Measurements from ENCODE around the gene SLCO2A1.

Gene SLCO2A1

GRCh38 chr3:133973249-133973980 lies 56.3 kb downstream of the SLCO2A1 start:
- H3K27ac Mint-ChIP-seq, result no peak overlapping the region
- no peak overlapping the region for H3K4me3 Mint-ChIP-seq
- peaks cover 1% of the 10 kb centered on the region for H3K27me3 Mint-ChIP-seq
- no peaks in the 10 kb centered on the region for H3K36me3 Mint-ChIP-seq (ENCODE audit: low read depth)
- H3K9me3 Mint-ChIP-seq, result peaks cover 7% of the 10 kb centered on the region
- no peak for DNase-seq
- H3K4me1 Mint-ChIP-seq (ENCODE audit: low read depth), result no peaks in the 10 kb centered on the region

GRCh38 chr3:133972156-133972555 lies 57.6 kb downstream of the SLCO2A1 start:
- Mint-ChIP-seq H3K4me3 (no peak overlapping the region), H3K9me3 (peaks cover 7% of the 10 kb centered on the region), H3K36me3 (ENCODE audit: low read depth) (no peaks in the 10 kb centered on the region), H3K27ac (no peak overlapping the region), H3K27me3 (peaks cover 2% of the 10 kb centered on the region), H3K4me1 (ENCODE audit: low read depth) (no peaks in the 10 kb centered on the region)
- no peak for DNase-seq

DNA sequence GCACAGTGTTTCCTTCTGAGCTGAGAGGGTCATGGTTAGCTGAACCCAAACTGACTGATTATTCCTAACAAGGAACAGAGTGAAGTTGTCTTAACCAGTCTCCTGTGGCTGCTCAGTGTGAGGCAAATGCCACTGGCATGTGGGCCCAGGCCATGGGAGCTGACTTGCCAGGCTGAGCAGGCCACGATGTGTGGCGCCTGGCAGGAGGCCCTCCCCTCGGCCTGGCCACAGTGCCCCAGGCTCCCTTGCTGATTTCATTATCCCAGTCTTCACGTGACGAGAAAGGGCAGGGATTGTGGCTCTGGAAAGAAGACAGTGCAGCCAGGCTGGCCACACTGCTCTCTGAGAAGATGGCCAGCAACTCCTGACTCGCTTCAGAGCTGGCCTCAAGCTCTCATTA lies 58.8 kb downstream of the SLCO2A1 start:
- H3K4me3 Mint-ChIP-seq, result no peak overlapping the region
- H3K4me1 Mint-ChIP-seq (ENCODE audit: low read depth), result no peaks in the 10 kb centered on the region
- H3K36me3 Mint-ChIP-seq (ENCODE audit: low read depth), result no peaks in the 10 kb centered on the region
- peaks cover 2% of the 10 kb centered on the region for H3K27me3 Mint-ChIP-seq
- H3K27ac Mint-ChIP-seq, result no peak overlapping the region
- H3K9me3 Mint-ChIP-seq, result peaks cover 7% of the 10 kb centered on the region
- no peak for DNase-seq

DNA sequence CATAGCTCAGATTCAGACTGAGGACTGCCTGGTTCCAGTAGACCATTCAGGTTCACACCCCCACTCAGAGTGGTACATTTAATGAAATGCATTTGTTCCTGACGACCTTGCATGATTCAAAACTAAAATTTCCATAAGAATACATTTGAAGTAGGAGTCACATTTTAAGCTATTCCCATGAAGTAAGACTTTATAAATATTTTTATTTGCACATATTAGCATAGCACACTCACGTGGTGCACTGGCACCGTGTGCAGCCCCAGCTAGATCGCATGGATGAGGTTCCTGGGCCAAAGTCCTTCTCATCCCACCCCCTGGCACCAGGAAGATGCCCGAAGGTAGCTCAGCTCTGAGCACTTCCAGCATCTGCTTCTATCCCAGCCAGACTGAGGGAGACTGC lies 59.4 kb downstream of the SLCO2A1 start:
- H3K27ac Mint-ChIP-seq, result no peak overlapping the region
- H3K4me1 Mint-ChIP-seq (ENCODE audit: low read depth), result no peaks in the 10 kb centered on the region
- H3K9me3 Mint-ChIP-seq, result peaks cover 7% of the 10 kb centered on the region
- no peak overlapping the region for H3K4me3 Mint-ChIP-seq
- H3K27me3 Mint-ChIP-seq, result peaks cover 2% of the 10 kb centered on the region
- DNase-seq, result no peak
- no peaks in the 10 kb centered on the region for H3K36me3 Mint-ChIP-seq (ENCODE audit: low read depth)

GRCh38 chr3:133967992-133968892 lies 61.5 kb downstream of the SLCO2A1 start:
- Mint-ChIP-seq H3K27ac (no peak overlapping the region), H3K9me3 (peaks cover 7% of the 10 kb centered on the region), H3K4me3 (no peak overlapping the region), H3K36me3 (ENCODE audit: low read depth) (no peaks in the 10 kb centered on the region), H3K27me3 (peaks cover 2% of the 10 kb centered on the region), H3K4me1 (ENCODE audit: low read depth) (no peaks in the 10 kb centered on the region)
- DNase-seq, result no peak

DNA sequence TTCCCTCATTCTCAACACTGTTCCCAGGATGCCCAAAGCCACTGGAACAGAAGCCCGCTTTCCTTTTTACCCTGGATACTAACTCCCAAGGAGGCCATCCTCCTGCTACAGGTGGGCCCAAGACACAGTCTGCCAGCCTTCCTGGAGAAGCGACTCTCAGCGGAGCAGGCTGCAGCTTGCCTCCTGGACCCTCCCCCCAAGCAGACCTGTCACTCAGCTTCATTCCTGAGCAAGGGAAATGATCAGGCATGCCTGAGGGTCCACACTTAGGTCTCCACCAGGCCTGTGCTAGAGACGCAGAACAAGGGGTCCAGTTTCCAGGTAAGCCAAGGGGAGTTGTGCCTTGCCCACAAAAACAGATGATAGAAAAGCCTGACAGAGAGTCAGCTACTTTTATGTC lies 62.8 kb downstream of the SLCO2A1 start:
- Mint-ChIP-seq H3K36me3 (ENCODE audit: low read depth) (no peaks in the 10 kb centered on the region), H3K4me1 (ENCODE audit: low read depth) (no peaks in the 10 kb centered on the region), H3K4me3 (no peak overlapping the region), H3K9me3 (peaks cover under 1% of the 10 kb centered on the region), H3K27ac (no peak overlapping the region), H3K27me3 (peaks cover 2% of the 10 kb centered on the region)
- DNase-seq, result no peak

DNA sequence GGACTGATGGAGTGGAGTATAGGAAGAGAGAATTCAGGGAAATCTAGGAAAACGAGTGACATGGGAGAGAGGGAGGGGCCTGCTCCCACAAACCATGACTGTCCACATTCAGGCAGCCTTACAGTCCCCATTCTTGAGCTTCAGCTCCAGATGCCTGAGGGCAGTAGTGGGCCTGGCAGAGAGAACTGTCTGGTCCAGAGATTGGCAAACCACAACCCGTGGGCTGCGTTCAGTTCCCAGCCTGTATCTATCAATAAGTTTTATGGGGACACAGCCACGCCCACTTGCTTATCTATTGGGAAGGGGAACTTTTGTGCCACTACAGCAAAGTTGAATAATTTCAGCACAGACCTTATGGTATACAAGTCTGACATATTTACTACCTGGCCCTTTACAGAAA lies 63.8 kb downstream of the SLCO2A1 start:
- no peak overlapping the region for H3K4me3 Mint-ChIP-seq
- peaks cover 2% of the 10 kb centered on the region for H3K27me3 Mint-ChIP-seq
- no peak overlapping the region for H3K27ac Mint-ChIP-seq
- no peaks in the 10 kb centered on the region for H3K4me1 Mint-ChIP-seq (ENCODE audit: low read depth)
- DNase-seq, result no peak
- no peaks in the 10 kb centered on the region for H3K9me3 Mint-ChIP-seq
- no peaks in the 10 kb centered on the region for H3K36me3 Mint-ChIP-seq (ENCODE audit: low read depth)

- DNase-seq, result no peak
- H3K4me1 Mint-ChIP-seq (ENCODE audit: low read depth), result no peaks in the 10 kb centered on the region
- H3K9me3 Mint-ChIP-seq, result peaks cover 1% of the 10 kb centered on the region
- H3K27ac Mint-ChIP-seq, result no peak overlapping the region
- no peak overlapping the region for H3K4me3 Mint-ChIP-seq
- no peaks in the 10 kb centered on the region for H3K36me3 Mint-ChIP-seq (ENCODE audit: low read depth)
- H3K27me3 Mint-ChIP-seq, result peaks cover 2% of the 10 kb centered on the region
These were observed 64.6 kb downstream of the SLCO2A1 start for GRCh38 chr3:133965013-133965570.

- no peaks in the 10 kb centered on the region for H3K36me3 Mint-ChIP-seq (ENCODE audit: low read depth)
- H3K9me3 Mint-ChIP-seq, result peaks cover 2% of the 10 kb centered on the region
- no peak for DNase-seq
- no peak overlapping the region for H3K27ac Mint-ChIP-seq
- peaks cover 2% of the 10 kb centered on the region for H3K27me3 Mint-ChIP-seq
- H3K4me1 Mint-ChIP-seq (ENCODE audit: low read depth), result no peaks in the 10 kb centered on the region
- H3K4me3 Mint-ChIP-seq, result no peak overlapping the region
These were observed 65.2 kb downstream of the SLCO2A1 start for GRCh38 chr3:133964547-133964946.

DNA sequence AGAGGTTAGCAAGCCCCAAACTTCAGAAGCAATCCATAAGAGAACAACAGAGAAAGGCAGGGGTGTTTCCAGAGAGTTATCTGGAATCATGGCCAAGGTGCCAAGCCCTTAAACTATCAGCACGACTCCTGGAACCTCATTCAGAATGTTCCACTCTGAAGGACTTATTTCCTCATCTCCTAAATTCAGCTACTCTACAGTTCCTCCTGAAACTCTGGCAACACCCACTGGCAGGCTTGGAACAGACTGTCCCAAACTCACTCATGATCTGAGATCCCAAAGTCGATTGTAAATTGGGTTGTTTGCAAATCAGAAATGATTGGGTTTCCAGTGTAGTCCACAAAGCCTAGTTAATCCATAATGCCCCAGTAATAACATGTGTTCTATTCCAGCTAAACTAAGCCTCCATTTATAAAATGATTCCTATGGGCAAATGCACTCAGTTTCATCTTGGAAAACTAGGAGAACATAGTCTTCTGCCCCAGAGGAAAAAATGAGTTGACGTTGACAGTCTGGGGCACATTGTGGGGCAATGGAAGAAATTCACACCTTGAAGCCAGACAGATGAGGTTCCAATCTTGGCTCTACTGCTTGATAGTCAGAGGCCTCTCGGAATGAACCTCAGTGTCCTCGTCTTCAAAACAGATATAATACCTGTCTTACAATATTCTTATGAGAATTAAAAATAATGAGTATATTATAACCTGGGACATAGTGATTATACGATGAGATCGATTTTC lies 65.9 kb downstream of the SLCO2A1 start:
- Mint-ChIP-seq H3K36me3 (ENCODE audit: low read depth) (no peaks in the 10 kb centered on the region), H3K9me3 (peaks cover 2% of the 10 kb centered on the region), H3K27me3 (peaks cover 2% of the 10 kb centered on the region), H3K4me1 (ENCODE audit: low read depth) (no peaks in the 10 kb centered on the region), H3K4me3 (no peak overlapping the region), H3K27ac (no peak overlapping the region)
- no peak for DNase-seq

GRCh38 chr3:133962849-133963248 lies 66.9 kb downstream of the SLCO2A1 start:
- no peak overlapping the region for H3K4me3 Mint-ChIP-seq
- H3K27me3 Mint-ChIP-seq, result no peaks in the 10 kb centered on the region
- H3K4me1 Mint-ChIP-seq (ENCODE audit: low read depth), result no peaks in the 10 kb centered on the region
- peaks cover 2% of the 10 kb centered on the region for H3K9me3 Mint-ChIP-seq
- no peak for DNase-seq
- H3K36me3 Mint-ChIP-seq (ENCODE audit: low read depth), result no peaks in the 10 kb centered on the region
- H3K27ac Mint-ChIP-seq, result no peak overlapping the region

DNA sequence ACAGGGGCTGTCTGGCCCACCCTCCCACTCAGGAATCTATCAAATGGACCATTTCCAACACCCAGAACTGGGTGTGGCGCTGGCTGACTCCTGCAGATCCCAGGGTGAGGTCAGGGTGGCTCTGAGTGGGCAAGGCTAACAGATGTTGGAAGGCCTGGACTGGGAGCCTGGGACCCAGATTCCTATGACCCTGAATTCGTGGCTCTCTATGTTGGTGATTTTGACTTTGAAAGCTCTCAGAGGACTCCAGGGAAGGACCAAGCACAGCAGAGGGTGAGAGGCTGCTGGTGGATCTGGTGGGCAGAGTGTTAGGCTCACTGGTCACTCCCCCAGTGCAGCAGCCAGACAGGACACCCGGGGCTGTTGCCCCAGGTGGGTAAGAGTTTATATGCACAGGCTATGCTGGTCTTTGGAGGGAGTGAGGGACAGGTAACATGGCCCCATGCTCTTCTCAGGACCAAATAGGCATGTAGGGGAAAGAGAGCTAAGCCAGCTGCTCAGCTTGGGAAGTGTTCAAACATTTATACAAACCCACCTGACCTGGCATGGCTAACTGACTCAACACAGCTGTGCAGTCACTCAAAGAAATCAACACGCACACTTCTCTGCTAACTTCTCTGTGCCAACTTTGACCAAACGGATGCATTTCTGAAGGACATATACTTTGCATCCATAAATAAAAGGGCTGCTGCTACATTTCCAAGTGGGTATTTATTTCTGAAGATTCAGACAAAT lies 71.5 kb downstream of the SLCO2A1 start:
- no peak overlapping the region for H3K4me3 Mint-ChIP-seq
- no peaks in the 10 kb centered on the region for H3K4me1 Mint-ChIP-seq (ENCODE audit: low read depth)
- no peaks in the 10 kb centered on the region for H3K36me3 Mint-ChIP-seq (ENCODE audit: low read depth)
- peaks cover 2% of the 10 kb centered on the region for H3K9me3 Mint-ChIP-seq
- H3K27me3 Mint-ChIP-seq, result no peaks in the 10 kb centered on the region
- H3K27ac Mint-ChIP-seq, result no peak overlapping the region
- no peak for DNase-seq

DNA sequence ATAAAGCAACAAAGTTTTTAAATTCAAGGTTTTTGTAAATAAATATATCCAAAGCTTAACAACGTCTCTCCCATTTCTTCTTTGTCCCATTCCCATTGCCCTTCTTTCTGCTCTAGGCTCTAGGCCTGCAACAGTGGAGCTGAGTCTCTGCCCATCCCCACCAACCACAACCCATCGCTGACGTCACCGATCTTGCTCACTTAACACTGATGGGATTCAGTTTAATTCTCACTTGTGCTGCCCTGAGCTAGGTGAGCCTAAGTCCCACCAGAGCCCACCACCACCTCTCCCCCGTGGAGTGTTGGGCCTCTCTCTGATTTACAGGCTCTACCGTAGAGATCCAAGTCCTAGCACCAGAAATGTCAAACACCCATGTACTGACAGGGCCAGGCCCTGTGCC lies 72.7 kb downstream of the SLCO2A1 start:
- Mint-ChIP-seq H3K27ac (no peak overlapping the region), H3K27me3 (no peaks in the 10 kb centered on the region), H3K4me3 (no peak overlapping the region), H3K4me1 (ENCODE audit: low read depth) (no peaks in the 10 kb centered on the region), H3K9me3 (peaks cover 2% of the 10 kb centered on the region), H3K36me3 (ENCODE audit: low read depth) (no peaks in the 10 kb centered on the region)
- no peak for DNase-seq

GRCh38 chr3:133956353-133956752 lies 73.4 kb downstream of the SLCO2A1 start:
- H3K9me3 Mint-ChIP-seq, result peaks cover 2% of the 10 kb centered on the region
- DNase-seq, result no peak
- no peak overlapping the region for H3K4me3 Mint-ChIP-seq
- H3K27ac Mint-ChIP-seq, result no peak overlapping the region
- no peaks in the 10 kb centered on the region for H3K36me3 Mint-ChIP-seq (ENCODE audit: low read depth)
- H3K27me3 Mint-ChIP-seq, result no peaks in the 10 kb centered on the region
- no peaks in the 10 kb centered on the region for H3K4me1 Mint-ChIP-seq (ENCODE audit: low read depth)
